Measurements from ENCODE around the gene ATAD5.

ATAD5 gene

DNA sequence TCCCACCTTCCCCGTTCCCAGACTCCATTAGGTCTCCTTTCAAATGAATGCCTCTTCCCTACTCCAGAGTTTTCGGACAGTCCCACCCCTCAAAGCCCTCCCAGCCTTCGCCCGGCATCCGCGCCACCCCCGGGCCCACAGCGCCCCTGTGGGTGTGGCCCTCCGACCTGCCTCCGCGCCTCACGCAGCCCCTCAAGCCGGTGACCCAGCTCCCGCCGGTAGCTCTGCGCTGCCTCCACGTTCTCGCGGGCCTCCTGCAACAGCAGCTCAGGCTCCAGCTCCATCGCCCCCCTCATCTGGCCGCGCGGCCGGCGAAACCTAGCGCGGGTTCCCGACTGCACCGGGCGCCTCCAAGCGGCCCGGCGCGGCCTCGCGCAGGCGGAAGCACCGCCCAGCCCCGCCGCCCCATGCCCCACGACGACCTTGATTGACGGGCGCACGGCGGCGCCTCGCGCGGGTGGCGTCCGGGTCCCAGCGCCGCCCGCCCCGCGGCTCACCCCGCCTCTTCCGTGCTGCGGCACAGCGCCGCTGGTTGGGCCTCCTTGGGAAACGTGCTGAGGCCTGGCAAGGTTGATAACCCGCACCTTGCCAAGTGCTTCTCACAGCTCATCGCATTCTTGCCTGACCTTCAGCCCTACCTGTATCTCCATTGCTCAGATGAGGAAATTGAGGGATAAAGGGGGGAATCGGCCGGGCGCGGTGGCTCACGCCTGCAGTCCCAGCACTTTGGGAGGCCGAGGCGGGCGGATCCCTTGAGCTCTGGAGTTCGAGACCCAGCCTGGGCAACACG is 7.2 kb upstream of the ATAD5 start, which contains the start of gene CRLF3:
CRLF3 (minus strand) TSS at position 337 of the 790 bp plus-strand sequence; CDS start at position 296, 41 bp downstream.
- Histone ChIP-seq H3K9me3 (replicated peaks; ENCODE audit: low read length) (no peaks in the 10 kb centered on the region), H3K9ac (ENCODE audit: low read depth, low read length) (peak within 1 kb of the TSS; percentile 91), H3K27me3 (ENCODE audit: control insufficient read depth, insufficient read depth, low read length) (no peaks in the 10 kb centered on the region), H3K4me2 (ENCODE audit: low read length) (peak within 1 kb of the TSS; percentile 81), H3K4me1 (ENCODE audit: control insufficient read depth, insufficient read depth, low read length) (peaks cover 19% of the 10 kb centered on the region), H3K4me3 (ENCODE audit: low read length) (peak within 1 kb of the TSS; percentile 96), H3K36me3 (ENCODE audit: insufficient read depth, low read length) (no peaks in the 10 kb centered on the region)

- Histone ChIP-seq H3K36me3 (ENCODE audit: insufficient read depth, low read length) (no peaks in the 10 kb centered on the region), H3K4me2 (ENCODE audit: low read length) (no peak overlapping the region), H3K9me3 (replicated peaks; ENCODE audit: low read length) (no peaks in the 10 kb centered on the region), H3K4me3 (ENCODE audit: low read length) (no peak overlapping the region), H3K27me3 (ENCODE audit: control insufficient read depth, insufficient read depth, low read length) (no peaks in the 10 kb centered on the region), H3K4me1 (ENCODE audit: control insufficient read depth, insufficient read depth, low read length) (peaks cover 24% of the 10 kb centered on the region), H3K9ac (ENCODE audit: low read depth, low read length) (no peak overlapping the region)
Measured at GRCh38 chr17:30827082-30827481, 4.7 kb upstream of the ATAD5 start.

DNA sequence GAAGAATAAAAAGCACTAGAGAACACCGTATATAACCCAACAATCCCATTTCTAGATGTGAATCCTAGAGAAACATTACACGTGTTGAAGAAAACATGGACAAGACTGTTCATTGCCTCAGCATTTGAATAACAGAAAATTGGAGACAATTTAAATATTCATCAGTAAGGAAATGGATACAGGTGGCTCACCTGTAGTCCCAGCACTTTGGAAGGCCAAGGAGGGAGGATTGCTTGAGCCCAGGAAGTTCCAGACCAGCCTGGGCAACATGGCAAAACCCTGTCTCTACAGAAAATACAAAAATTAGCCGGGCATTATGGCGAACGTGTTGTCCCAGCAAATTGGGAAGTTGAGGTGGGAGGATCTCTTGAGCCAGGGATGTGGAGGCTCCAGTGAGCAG is 2.7 kb upstream of the ATAD5 start:
- H3K9ac ChIP-seq (ENCODE audit: low read depth, low read length), result no peak overlapping the region

DNA sequence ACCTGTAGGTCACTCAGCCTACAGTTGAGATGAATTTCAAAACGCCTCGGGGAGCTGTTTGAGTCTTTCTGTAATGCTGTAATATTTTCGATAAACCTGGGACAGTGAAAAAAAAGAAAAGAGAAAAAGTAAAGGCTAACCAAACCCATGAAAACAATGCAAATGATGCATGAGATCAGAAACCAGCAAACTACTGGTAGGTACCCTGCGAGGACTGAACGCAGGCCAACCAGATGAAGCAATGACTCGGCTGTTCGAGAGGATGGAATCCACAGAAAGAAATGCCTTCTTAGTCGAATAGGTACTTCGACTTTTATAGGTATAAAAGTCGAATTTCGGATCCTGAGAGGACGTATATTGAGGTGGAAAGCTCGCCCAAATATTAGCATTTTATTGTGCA is 509 bp upstream of the ATAD5 start:
- H3K4me1 ChIP-seq (ENCODE audit: control insufficient read depth, insufficient read depth, low read length), result peaks cover 16% of the 10 kb centered on the region
- H3K4me3 ChIP-seq (ENCODE audit: low read length), result peak overlapping the region; percentile 75
- no peaks in the 10 kb centered on the region for H3K27me3 ChIP-seq (ENCODE audit: control insufficient read depth, insufficient read depth, low read length)
- H3K9me3 ChIP-seq (replicated peaks; ENCODE audit: low read length), result no peaks in the 10 kb centered on the region
- peak overlapping the region; percentile 90 for H3K9ac ChIP-seq (ENCODE audit: low read depth, low read length)
- peak overlapping the region; percentile 89 for H3K4me2 ChIP-seq (ENCODE audit: low read length)
- peaks cover 3% of the 10 kb centered on the region for H3K36me3 ChIP-seq (ENCODE audit: insufficient read depth, low read length)

More for the DNA sequence above, 2.7 kb upstream of the ATAD5 start:
- Histone ChIP-seq H3K9me3 (replicated peaks; ENCODE audit: low read length) (no peaks in the 10 kb centered on the region), H3K4me3 (ENCODE audit: low read length) (no peak overlapping the region), H3K4me2 (ENCODE audit: low read length) (no peak overlapping the region), H3K4me1 (ENCODE audit: control insufficient read depth, insufficient read depth, low read length) (peaks cover 27% of the 10 kb centered on the region), H3K27me3 (ENCODE audit: control insufficient read depth, insufficient read depth, low read length) (no peaks in the 10 kb centered on the region), H3K36me3 (ENCODE audit: insufficient read depth, low read length) (no peaks in the 10 kb centered on the region)

DNA sequence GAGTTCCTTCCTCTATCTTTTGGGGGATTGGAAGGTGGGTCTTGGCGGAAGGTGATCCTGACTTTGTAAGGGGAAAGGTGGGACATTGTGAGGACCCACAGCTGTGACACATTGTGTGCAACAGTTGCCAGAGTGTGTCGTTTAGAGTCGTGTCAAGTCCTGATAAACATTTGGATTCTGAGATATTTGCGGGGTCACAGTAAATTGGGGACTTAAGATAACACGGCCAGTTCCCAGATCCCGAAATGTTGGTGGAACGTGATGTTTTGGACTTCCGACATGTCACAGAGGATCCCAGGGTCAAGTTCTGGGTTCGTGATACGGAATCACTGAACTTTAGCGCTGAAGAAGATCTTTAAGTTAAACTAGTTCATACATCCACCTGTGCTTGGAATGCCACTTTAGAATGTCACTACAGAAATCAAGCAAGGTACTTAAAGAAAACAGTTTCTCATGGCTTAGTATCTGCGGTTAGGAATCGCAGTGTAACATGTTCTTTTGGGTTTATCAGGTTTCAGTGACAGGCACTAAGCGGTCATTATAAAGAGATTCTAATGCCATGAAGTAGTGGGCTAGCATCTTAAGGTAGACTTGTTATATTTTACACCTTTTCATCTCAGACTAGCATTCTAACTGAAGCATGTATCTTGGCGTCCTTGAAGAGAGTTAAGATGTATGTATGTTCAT is 815 bp downstream of the ATAD5 start:
- Histone ChIP-seq H3K4me2 (ENCODE audit: low read length) (peak overlapping the region; percentile 89), H3K36me3 (ENCODE audit: insufficient read depth, low read length) (peaks cover 3% of the 10 kb centered on the region), H3K4me3 (ENCODE audit: low read length) (peak overlapping the region; percentile 75), H3K9me3 (replicated peaks; ENCODE audit: low read length) (no peaks in the 10 kb centered on the region), H3K27me3 (ENCODE audit: control insufficient read depth, insufficient read depth, low read length) (no peaks in the 10 kb centered on the region), H3K4me1 (ENCODE audit: control insufficient read depth, insufficient read depth, low read length) (peaks cover 16% of the 10 kb centered on the region), H3K9ac (ENCODE audit: low read depth, low read length) (peak overlapping the region; percentile 90)

DNA sequence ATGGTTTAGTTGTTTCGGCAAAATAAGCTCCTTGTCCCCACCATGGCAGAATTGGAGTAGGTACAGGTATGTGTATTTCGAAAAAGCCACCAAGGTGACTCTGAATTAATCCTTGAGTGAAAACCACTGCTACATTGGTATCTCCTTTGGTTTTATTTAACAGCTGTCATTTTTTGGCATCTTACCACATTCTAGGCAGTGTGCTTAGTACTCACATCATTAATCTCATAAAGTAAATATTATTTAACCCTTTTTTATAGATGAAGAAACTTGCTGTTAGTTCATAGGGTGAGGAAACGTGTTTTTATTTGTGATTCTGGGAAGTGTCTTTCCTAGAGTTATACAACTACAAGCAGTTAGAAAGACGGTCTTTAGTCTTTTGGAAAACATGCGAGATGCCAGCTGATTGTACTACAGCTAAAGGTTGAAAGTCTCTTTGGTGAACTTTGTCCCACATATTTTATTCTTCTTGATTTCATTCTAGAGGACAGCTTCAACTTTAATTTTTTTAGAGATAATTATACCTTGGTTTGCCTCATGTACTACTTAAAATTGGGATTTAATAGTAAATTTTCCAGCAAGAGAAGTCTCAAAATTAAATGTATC is 6.5 kb downstream of the ATAD5 start:
- Histone ChIP-seq H3K4me2 (ENCODE audit: low read length) (no peak overlapping the region), H3K4me3 (ENCODE audit: low read length) (no peak overlapping the region), H3K36me3 (ENCODE audit: insufficient read depth, low read length) (peaks cover 10% of the 10 kb centered on the region), H3K27me3 (ENCODE audit: control insufficient read depth, insufficient read depth, low read length) (no peaks in the 10 kb centered on the region), H3K9me3 (replicated peaks; ENCODE audit: low read length) (no peaks in the 10 kb centered on the region), H3K9ac (ENCODE audit: low read depth, low read length) (no peak overlapping the region), H3K4me1 (ENCODE audit: control insufficient read depth, insufficient read depth, low read length) (peaks cover under 1% of the 10 kb centered on the region)

DNA sequence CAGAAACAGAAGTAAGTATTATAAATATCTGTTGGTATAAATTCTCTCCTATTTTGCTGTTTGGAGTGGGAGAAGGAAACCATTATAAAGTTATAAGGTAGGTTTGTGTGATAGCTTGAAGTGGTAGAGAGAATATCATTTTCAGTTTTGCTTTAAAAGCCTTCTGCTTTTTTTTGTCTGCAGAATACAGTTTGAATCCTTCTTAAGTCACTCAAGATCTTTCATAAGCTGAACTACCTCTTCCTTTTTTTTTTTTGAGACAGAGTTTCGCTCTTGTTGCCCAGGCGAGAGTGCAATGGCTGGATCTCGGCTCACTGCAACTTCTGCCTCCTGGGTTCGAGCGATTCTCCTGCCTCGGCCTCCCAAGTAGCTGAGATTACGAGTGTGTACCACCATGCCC is 9.0 kb downstream of the ATAD5 start:
- no peaks in the 10 kb centered on the region for H3K9me3 ChIP-seq (replicated peaks; ENCODE audit: low read length)
- no peak overlapping the region for H3K4me3 ChIP-seq (ENCODE audit: low read length)
- no peaks in the 10 kb centered on the region for H3K27me3 ChIP-seq (ENCODE audit: control insufficient read depth, insufficient read depth, low read length)
- no peak overlapping the region for H3K9ac ChIP-seq (ENCODE audit: low read depth, low read length)
- no peaks in the 10 kb centered on the region for H3K4me1 ChIP-seq (ENCODE audit: control insufficient read depth, insufficient read depth, low read length)
- no peak overlapping the region for H3K4me2 ChIP-seq (ENCODE audit: low read length)
- peaks cover 10% of the 10 kb centered on the region for H3K36me3 ChIP-seq (ENCODE audit: insufficient read depth, low read length)

- Histone ChIP-seq H3K4me3 (ENCODE audit: low read length) (no peak overlapping the region), H3K4me2 (ENCODE audit: low read length) (no peak overlapping the region), H3K36me3 (ENCODE audit: insufficient read depth, low read length) (peaks cover 4% of the 10 kb centered on the region), H3K9ac (ENCODE audit: low read depth, low read length) (no peak overlapping the region), H3K4me1 (ENCODE audit: control insufficient read depth, insufficient read depth, low read length) (no peaks in the 10 kb centered on the region), H3K9me3 (replicated peaks; ENCODE audit: low read length) (no peaks in the 10 kb centered on the region), H3K27me3 (ENCODE audit: control insufficient read depth, insufficient read depth, low read length) (no peaks in the 10 kb centered on the region)
Measured at GRCh38 chr17:30848021-30848420, 16.3 kb downstream of the ATAD5 start.

GRCh38 chr17:30854146-30854545 is 22.4 kb downstream of the ATAD5 start:
- Histone ChIP-seq H3K27me3 (ENCODE audit: control insufficient read depth, insufficient read depth, low read length) (no peaks in the 10 kb centered on the region), H3K9ac (ENCODE audit: low read depth, low read length) (no peak overlapping the region), H3K4me3 (ENCODE audit: low read length) (no peak overlapping the region), H3K36me3 (ENCODE audit: insufficient read depth, low read length) (no peaks in the 10 kb centered on the region), H3K4me1 (ENCODE audit: control insufficient read depth, insufficient read depth, low read length) (no peaks in the 10 kb centered on the region), H3K9me3 (replicated peaks; ENCODE audit: low read length) (no peaks in the 10 kb centered on the region), H3K4me2 (ENCODE audit: low read length) (no peak overlapping the region)

DNA sequence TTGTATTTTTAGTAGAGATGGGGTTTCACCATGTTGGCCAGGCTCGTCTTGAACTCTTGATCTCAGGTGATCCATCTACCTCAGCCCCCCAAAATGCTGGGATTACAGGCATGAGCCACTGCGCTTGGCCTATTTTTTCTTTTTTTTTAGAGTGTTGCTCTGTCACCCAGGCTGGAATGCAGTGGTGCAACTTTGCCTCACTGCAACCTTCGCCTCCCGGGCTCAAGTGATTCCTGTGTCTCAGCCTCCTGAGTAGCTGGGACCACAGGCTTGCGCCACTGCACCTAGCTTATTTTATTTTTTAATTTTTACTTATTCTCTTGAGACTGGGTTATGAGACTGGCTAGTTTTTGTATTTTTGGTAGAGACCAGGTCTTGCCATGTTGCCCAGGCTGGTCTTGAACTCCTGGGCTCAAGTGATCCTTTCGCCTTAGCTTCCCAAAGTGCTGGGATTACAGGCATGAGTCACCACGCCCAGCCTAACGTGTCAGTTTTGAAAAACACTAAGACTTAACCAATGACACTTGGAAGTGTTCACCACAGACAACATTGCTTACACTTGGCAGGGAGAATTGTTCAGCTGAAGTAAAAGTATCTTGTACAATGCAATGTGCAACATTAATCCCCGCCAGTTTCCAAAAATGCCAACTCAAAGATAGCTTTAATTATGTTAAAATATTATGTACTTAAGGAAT is 26.9 kb downstream of the ATAD5 start:
- Histone ChIP-seq H3K9ac (ENCODE audit: low read depth, low read length) (no peak overlapping the region), H3K9me3 (replicated peaks; ENCODE audit: low read length) (no peaks in the 10 kb centered on the region), H3K36me3 (ENCODE audit: insufficient read depth, low read length) (peaks cover 3% of the 10 kb centered on the region)

DNA sequence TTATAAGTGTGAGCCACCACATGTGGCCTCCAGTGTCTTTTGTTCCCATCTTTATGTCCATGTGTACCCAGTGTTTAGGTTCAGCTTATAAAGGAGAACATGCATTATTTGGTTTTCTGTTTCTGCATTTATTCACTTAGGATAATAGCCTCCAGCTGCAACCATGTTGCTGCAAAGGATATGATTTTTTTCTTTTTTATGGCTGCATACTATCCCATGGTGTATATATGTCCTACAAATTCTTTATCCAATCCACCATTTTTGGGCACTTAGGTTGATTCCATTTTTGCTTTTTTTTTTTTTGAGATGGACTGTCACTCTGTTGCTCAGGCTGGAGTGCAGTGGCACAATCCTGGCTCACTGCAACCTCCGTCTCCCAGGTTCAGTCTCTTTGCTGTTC is 32.9 kb downstream of the ATAD5 start:
- Histone ChIP-seq H3K27me3 (ENCODE audit: control insufficient read depth, insufficient read depth, low read length) (no peaks in the 10 kb centered on the region), H3K4me2 (ENCODE audit: low read length) (no peak overlapping the region), H3K9me3 (replicated peaks; ENCODE audit: low read length) (no peaks in the 10 kb centered on the region), H3K4me3 (ENCODE audit: low read length) (no peak overlapping the region), H3K9ac (ENCODE audit: low read depth, low read length) (no peak overlapping the region), H3K36me3 (ENCODE audit: insufficient read depth, low read length) (peaks cover 15% of the 10 kb centered on the region), H3K4me1 (ENCODE audit: control insufficient read depth, insufficient read depth, low read length) (no peaks in the 10 kb centered on the region)

More for the DNA sequence above, 26.9 kb downstream of the ATAD5 start:
- Histone ChIP-seq H3K27me3 (ENCODE audit: control insufficient read depth, insufficient read depth, low read length) (no peaks in the 10 kb centered on the region), H3K4me1 (ENCODE audit: control insufficient read depth, insufficient read depth, low read length) (no peaks in the 10 kb centered on the region), H3K4me2 (ENCODE audit: low read length) (no peak overlapping the region), H3K4me3 (ENCODE audit: low read length) (no peak overlapping the region)

All from skeletal muscle satellite cell (primary cell).